Measurements from ENCODE around the gene ADAMTS12.

The ADAMTS12 gene

DNA sequence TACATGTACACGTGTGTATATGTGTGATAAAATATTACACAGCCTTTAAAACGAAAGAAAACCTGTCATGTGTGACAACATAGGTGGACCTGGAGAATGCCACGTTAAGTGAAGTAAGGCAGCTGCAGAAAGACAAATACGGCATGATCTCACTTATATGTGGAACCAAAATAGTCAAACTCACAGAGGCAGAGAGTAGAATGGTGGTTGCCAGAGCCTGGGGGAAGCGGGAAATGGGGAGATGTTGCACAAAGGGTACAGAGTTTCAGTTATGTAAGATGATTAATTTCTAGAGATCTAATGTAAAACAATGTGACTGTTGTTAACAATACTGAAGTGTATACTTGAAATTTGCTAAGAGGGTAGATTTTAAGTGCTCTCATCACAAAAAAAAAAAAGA is 34.8 kb downstream of the ADAMTS12 start:
- no peak overlapping the region for H3K4me3 ChIP-seq (ENCODE audit: low read depth, low read length)
- TF ChIP-seq, protein P1, sequence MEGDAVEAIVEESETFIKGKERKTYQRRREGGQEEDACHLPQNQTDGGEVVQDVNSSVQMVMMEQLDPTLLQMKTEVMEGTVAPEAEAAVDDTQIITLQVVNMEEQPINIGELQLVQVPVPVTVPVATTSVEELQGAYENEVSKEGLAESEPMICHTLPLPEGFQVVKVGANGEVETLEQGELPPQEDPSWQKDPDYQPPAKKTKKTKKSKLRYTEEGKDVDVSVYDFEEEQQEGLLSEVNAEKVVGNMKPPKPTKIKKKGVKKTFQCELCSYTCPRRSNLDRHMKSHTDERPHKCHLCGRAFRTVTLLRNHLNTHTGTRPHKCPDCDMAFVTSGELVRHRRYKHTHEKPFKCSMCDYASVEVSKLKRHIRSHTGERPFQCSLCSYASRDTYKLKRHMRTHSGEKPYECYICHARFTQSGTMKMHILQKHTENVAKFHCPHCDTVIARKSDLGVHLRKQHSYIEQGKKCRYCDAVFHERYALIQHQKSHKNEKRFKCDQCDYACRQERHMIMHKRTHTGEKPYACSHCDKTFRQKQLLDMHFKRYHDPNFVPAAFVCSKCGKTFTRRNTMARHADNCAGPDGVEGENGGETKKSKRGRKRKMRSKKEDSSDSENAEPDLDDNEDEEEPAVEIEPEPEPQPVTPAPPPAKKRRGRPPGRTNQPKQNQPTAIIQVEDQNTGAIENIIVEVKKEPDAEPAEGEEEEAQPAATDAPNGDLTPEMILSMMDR (IDR thresholded peaks at IDR 0.05; ENCODE audit: low read depth, low read length) = no peak

DNA sequence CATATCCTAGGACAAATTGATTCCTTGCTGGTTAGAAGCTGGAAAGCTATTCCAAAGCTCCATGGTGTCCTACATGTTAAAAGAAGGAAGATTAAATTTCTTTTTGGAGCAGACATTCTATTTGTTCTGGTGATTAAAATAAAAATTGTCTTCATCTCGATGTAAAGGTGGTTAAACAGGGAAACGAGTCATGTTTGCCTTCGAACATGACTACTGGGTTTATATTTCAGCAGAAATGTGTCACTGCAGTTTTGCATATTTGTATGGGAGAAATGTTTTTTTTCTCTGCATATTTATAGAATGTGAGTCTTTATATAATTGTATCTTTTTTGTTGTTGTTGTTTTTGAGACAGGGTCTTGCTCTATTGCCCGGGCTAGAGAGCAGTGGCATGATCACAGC is 36.4 kb downstream of the ADAMTS12 start:
- no peak overlapping the region for H3K4me3 ChIP-seq (ENCODE audit: low read depth, low read length)
- TF ChIP-seq, protein P1 (IDR thresholded peaks at IDR 0.05; ENCODE audit: low read depth, low read length) = no peak

DNA sequence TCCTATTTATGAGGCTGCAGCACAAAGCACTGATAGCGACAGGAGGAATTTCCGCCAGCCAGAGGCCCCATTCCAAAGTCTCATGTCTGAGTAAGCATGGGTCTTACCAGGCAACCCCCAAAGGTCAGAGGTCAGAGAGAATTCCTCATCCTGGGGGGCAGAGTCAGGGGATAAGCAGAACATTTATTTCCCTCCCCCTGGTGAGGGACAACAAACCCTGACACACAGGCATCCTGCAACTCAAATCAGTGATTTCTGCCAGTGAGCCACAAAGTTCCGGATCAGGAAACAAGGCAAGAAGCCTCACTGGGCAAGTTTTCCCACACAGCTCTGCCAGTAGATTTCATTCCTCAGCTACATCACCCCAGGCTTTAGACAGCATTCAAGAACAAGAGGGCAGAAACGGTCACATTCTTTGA is 37.0 kb downstream of the ADAMTS12 start:
- TF ChIP-seq, protein P1 (IDR thresholded peaks at IDR 0.05; ENCODE audit: low read depth, low read length) = no peak
- H3K4me3 ChIP-seq (ENCODE audit: low read depth, low read length) = no peak overlapping the region; the same call in 1 of the 2 replicates

DNA sequence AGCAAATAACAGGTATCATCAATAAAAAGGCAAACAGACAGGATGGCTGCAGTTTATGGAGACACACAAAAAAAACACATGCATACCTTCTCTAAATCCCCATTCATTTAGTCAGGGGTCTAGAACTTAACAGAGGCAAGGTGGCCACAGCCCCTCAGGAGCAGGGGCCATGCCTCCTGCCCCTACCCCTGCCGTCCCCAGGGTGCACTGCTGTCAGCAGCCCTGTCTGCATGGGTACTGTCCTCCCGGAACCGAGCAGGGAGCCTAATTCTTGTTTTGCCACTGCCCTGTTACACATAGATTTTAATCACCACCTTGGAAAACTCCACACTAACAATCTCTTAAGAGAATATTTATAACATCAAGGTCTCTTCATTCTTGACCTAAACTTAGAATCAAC is 39.0 kb downstream of the ADAMTS12 start:
- TF ChIP-seq, protein P1 (IDR thresholded peaks at IDR 0.05; ENCODE audit: low read depth, low read length) = no peak
- no peak overlapping the region for H3K4me3 ChIP-seq (ENCODE audit: low read depth, low read length)

DNA sequence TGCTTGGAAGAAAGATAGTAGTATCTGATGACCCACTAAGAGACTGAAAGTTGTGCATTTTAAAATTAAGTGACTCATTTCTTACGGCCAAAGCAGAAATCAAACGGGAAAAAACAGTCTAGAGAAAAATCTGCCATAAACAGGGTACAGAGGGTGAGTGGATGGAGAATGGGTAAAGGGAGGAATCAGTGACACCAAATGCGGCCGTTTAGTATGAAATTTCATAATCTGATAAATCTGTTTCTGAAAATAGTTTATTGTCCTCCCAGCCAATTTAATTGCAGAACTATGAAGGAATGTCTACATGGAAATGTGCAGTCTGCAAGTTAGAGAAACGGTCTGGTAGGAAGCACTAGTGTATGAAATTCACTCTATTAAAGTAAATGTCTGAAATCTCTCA is 39.5 kb downstream of the ADAMTS12 start:
- TF ChIP-seq, protein P1 (IDR thresholded peaks at IDR 0.05; ENCODE audit: low read depth, low read length) = no peak
- peak overlapping the region; percentile 16; the same call in 1 of the 2 replicates for H3K4me3 ChIP-seq (ENCODE audit: low read depth, low read length)

DNA sequence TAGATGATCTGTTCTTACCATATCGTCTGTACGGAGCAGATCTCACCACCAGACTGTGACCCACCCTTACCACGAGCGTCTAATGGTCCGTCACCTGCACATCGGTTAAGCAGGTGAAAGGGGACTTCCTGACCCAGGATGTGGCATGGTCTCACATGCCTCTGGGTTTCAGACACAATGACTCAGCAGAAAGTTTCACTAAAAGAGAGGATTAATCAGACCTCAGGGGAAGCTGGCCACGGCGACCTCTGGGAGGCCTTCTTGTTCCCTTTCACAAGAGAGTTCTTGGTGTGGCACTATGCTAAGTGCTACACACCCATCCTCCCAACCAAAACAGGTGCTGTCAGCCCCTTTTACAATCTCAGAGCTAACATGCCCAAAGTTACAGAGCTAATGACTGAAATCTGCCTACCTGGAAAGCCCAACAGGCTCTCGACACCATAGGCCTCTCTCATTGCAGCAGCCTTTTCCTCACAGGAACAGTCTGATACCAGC is 41.6 kb downstream of the ADAMTS12 start:
- TF ChIP-seq, protein P1 (IDR thresholded peaks at IDR 0.05; ENCODE audit: low read depth, low read length) = no peak
- no peak overlapping the region for H3K4me3 ChIP-seq (ENCODE audit: low read depth, low read length)

DNA sequence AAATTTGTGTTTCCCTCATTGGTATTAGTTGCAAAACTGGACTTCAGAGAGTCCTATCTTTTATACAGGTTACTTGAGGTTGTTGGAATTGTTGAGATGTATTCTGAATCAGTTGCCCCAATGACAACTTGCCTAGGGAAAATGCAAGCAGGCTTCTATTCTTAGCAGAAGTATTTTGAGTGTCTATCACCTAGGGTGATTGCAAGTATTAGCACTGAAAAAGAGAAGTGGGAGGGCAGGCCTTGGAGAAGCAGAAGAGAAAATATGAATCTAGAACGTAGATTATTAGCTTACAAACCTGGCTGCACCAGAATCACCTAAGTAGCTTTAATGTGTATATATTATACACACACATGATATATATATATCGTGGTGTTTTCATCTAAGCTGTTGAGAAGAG is 43.2 kb downstream of the ADAMTS12 start:
- TF ChIP-seq, protein P1 (IDR thresholded peaks at IDR 0.05; ENCODE audit: low read depth, low read length) = no peak
- no peak overlapping the region for H3K4me3 ChIP-seq (ENCODE audit: low read depth, low read length)
